Activated naive CD8-positive, alpha-beta T cell treated with anti-CD3 and anti-CD28 coated beads, Interleukin-2, amount 50 U/mL, for 24 hours (primary cell): ENCODE results near the gene MZT2B.
"Not testable (repeated sequence)": the region's sequence is repeated elsewhere in the genome, so short reads cannot be mapped to it uniquely, and the experiment has no call there.

Experiments used
- ATAC-seq: fragments of 150-1000 bp; cut with Tn5 transposase; one replicate; pipeline ENCODE4 v1.10.0; 2021
- DNase-seq: peaks from one replicate; pipeline ENCODE4 v3.0.0; 2021
- H3K27ac Mint-ChIP-seq: one replicate; pipeline ENCODE4 v1.8.0; 2021; ENCODE audit warnings: mild to moderate bottlenecking, mixed read lengths
- H3K27me3 Mint-ChIP-seq: one replicate; pipeline ENCODE4 v1.8.0; 2021; ENCODE audit warnings: mixed read lengths
- H3K36me3 Mint-ChIP-seq: one replicate; pipeline ENCODE4 v1.8.0; 2021; ENCODE audit warnings: low read depth, mixed read lengths
- H3K4me1 Mint-ChIP-seq: one replicate; pipeline ENCODE4 v1.8.0; 2021; ENCODE audit warnings: mixed read lengths
- H3K4me3 Mint-ChIP-seq: one replicate; pipeline ENCODE4 v1.8.0; 2021; ENCODE audit warnings: mild to moderate bottlenecking, moderate library complexity, mixed read lengths
- H3K9me3 Mint-ChIP-seq: one replicate; pipeline ENCODE4 v1.8.0; 2021; ENCODE audit warnings: mixed read lengths

Gene MZT2B

DNA sequence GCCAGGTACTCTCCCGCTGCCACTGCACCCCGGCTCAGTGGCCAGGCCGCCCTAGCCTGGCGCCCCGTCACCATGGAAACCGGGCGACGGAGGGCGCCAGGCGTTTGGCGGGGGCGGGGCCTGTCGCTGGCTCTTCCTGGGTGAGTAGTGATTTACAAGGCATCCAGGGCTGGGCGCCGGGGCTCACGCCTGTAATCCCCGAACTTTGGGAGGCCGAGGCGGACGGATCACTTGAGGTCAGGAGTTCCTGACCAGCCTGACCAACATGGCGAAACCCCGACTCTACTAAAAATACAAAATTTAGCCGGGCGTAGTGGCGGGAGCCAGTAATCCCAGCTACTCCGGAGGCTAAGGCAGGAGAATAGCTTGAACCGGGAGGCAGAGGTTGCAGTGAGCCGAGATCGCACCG, 37.1 kb upstream of the MZT2B start, which contains the start of gene CCDC74B:
Gene CCDC74B, minus strand, starts transcription at position 107 of the 409 bp plus-strand sequence. CDS start 116 bp downstream, outside the sequence.
- DNase-seq = peak; percentile 70
- H3K36me3 Mint-ChIP-seq, H3K4me1 Mint-ChIP-seq, H3K27me3 Mint-ChIP-seq, H3K9me3 Mint-ChIP-seq: not testable (repeated sequence)
- ATAC-seq = peak; percentile 87
- Mint-ChIP-seq H3K27ac (peak within 1 kb of the TSS; percentile 31), H3K4me3 (peak within 1 kb of the TSS; percentile 72)

DNA sequence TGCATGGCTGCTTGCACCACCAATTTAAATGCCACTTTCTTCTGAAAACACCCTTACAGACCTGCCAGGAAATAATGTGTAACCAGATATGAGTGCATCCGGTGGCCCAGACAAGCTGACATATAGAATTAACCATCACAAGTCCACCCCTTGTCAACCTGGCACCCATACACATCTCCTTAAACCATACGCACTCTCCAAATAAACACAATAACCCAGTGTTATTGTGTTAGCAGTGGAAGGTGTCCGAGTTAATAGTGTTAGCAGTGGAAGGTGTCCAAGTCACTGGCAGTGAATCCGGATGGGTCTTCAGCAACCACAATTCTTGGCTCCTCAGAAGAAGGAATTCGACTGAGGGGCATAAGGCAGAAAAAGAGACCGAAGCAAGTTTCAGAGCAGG, 33.5 kb upstream of the MZT2B start:
- not testable (repeated sequence) for ATAC-seq, H3K9me3 Mint-ChIP-seq, H3K4me1 Mint-ChIP-seq, H3K27me3 Mint-ChIP-seq, DNase-seq, H3K36me3 Mint-ChIP-seq, H3K4me3 Mint-ChIP-seq, H3K27ac Mint-ChIP-seq

DNA sequence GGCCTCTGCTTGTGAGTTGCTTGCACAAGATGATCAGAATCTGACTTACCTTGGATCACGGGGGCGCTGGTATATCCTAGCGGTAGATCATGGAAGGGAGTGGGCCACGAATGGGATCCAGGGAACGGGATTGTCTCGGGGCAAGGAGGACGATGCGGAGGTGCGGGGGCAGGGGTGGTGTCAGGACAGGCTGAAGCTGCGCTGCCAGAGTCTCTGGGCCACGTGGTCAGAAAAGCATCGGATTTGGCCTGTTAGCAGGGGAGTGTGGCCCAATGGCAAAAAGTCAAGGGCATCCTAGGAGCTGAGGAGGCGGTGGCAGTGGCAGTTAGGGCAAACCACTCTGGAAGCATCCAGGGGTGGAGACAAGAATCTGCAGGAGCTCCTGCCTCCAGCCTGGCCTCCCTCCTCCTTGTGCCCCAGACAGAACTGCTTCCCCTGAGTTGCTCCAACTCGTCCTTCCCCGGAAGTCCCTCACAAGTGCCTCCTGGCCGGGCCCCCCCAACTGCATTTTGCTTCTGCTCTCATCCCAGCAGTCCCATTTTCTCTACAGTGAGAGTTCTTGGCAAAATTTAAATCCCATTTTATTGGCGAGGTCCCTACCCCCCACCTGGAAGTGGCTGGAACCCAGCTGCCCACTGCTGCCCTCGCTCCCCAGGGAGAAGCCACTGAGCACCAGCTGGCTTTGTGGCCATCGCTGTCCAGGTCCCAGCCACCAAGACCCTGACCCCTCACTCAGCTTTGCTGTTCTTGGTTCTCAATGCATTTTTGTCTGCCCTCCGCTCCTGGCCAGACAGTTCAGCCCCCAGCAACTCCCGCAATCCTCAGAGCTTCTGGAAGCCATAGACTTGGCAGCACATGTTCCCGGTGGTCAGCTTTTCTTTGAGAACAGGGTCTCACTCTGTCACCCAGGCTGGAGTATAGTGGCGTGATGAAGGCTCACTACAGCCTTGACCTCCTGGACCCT, 31.6 kb upstream of the MZT2B start:
- no peak for DNase-seq
- Mint-ChIP-seq H3K9me3 (no peaks in the 10 kb centered on the region), H3K36me3 (peaks cover 6% of the 10 kb centered on the region), H3K4me3 (no peak overlapping the region), H3K27ac (no peak overlapping the region), H3K27me3 (peaks cover 5% of the 10 kb centered on the region), H3K4me1 (no peaks in the 10 kb centered on the region)
- no peak for ATAC-seq

- H3K9me3 Mint-ChIP-seq, H3K27ac Mint-ChIP-seq, DNase-seq, H3K4me3 Mint-ChIP-seq, H3K27me3 Mint-ChIP-seq, H3K4me1 Mint-ChIP-seq, H3K36me3 Mint-ChIP-seq, ATAC-seq: not testable (repeated sequence)
These were observed 30.9 kb upstream of the MZT2B start for GRCh38 chr2:130151145-130151512.

GRCh38 chr2:130152136-130152815, 29.8 kb upstream of the MZT2B start:
- not testable (repeated sequence) for H3K36me3 Mint-ChIP-seq, H3K4me1 Mint-ChIP-seq, H3K4me3 Mint-ChIP-seq, H3K9me3 Mint-ChIP-seq, ATAC-seq, DNase-seq, H3K27me3 Mint-ChIP-seq, H3K27ac Mint-ChIP-seq

GRCh38 chr2:130152816-130153595, 29.1 kb upstream of the MZT2B start:
- no peaks in the 10 kb centered on the region for H3K9me3 Mint-ChIP-seq
- ATAC-seq = no peak
- no peak for DNase-seq
- H3K4me1 Mint-ChIP-seq = peaks cover 5% of the 10 kb centered on the region
- no peak overlapping the region for H3K4me3 Mint-ChIP-seq
- no peak overlapping the region for H3K27ac Mint-ChIP-seq
- no peaks in the 10 kb centered on the region for H3K27me3 Mint-ChIP-seq
- H3K36me3 Mint-ChIP-seq = peaks cover 6% of the 10 kb centered on the region

DNA sequence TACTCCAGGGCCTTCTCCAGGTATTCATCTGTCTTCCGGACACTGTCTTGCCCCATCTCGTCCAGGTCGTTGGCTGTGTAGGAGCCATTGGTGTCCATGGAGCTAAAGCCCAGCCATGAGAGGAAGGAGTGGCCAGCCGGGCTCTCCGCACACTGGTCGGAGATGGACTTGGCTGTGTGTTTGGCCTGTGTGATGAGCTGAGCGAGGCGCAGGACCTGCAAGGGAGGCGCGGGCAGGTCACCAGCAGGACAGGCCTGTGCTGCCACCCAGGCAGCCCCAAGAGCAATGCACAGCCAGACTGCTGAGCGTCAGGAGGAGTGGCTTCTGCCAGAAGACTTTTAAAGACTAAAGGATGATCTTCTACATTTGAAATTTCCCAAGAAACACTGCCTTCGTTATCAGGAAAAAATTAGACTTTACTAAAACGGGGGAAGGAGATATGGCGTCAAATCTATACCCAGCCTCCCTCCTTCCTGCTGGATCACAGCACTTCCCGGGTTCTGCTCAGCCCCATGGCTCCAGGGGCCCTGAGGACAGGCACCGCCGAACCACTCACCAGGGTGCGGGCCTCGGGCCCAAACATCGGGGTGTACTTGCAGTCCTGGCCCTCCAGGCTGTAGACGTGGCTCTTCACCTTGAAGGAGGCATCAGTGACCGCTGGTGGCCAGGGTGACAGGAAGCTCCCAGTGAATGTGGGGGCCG, 28.2 kb upstream of the MZT2B start:
- H3K27me3 Mint-ChIP-seq, H3K9me3 Mint-ChIP-seq, H3K4me3 Mint-ChIP-seq, ATAC-seq, H3K36me3 Mint-ChIP-seq, DNase-seq, H3K27ac Mint-ChIP-seq: not testable (repeated sequence)
- H3K4me1 Mint-ChIP-seq = peaks cover 11% of the 10 kb centered on the region

GRCh38 chr2:130154423-130154770, 27.7 kb upstream of the MZT2B start:
- H3K9me3 Mint-ChIP-seq, H3K36me3 Mint-ChIP-seq, ATAC-seq, H3K27ac Mint-ChIP-seq, H3K4me3 Mint-ChIP-seq, H3K27me3 Mint-ChIP-seq, DNase-seq: not testable (repeated sequence)
- peaks cover 11% of the 10 kb centered on the region for H3K4me1 Mint-ChIP-seq

GRCh38 chr2:130154773-130155765, 27.0 kb upstream of the MZT2B start:
- Mint-ChIP-seq H3K27me3 (no peaks in the 10 kb centered on the region), H3K4me3 (no peak overlapping the region), H3K9me3 (no peaks in the 10 kb centered on the region), H3K36me3 (peaks cover 6% of the 10 kb centered on the region), H3K27ac (no peak overlapping the region), H3K4me1 (peaks cover 11% of the 10 kb centered on the region)
- no peak for ATAC-seq
- no peak for DNase-seq

- H3K4me1 Mint-ChIP-seq = peaks cover 11% of the 10 kb centered on the region
- DNase-seq, H3K9me3 Mint-ChIP-seq, H3K27me3 Mint-ChIP-seq, H3K36me3 Mint-ChIP-seq, ATAC-seq, H3K4me3 Mint-ChIP-seq, H3K27ac Mint-ChIP-seq: not testable (repeated sequence)
These were observed 26.0 kb upstream of the MZT2B start for GRCh38 chr2:130155956-130156623.

- H3K9me3 Mint-ChIP-seq = no peaks in the 10 kb centered on the region
- DNase-seq = no peak
- peaks cover 11% of the 10 kb centered on the region for H3K4me1 Mint-ChIP-seq
- ATAC-seq = no peak
- H3K36me3 Mint-ChIP-seq = peaks cover 10% of the 10 kb centered on the region
- H3K27ac Mint-ChIP-seq = no peak overlapping the region
- H3K27me3 Mint-ChIP-seq = no peaks in the 10 kb centered on the region
- H3K4me3 Mint-ChIP-seq = no peak overlapping the region
These were observed 25.4 kb upstream of the MZT2B start for GRCh38 chr2:130156624-130157004.

GRCh38 chr2:130157354-130157753, 24.7 kb upstream of the MZT2B start:
- H3K27me3 Mint-ChIP-seq, H3K27ac Mint-ChIP-seq, H3K36me3 Mint-ChIP-seq, H3K4me3 Mint-ChIP-seq, H3K9me3 Mint-ChIP-seq, DNase-seq, ATAC-seq: not testable (repeated sequence)
- peaks cover 11% of the 10 kb centered on the region for H3K4me1 Mint-ChIP-seq
